Breast epithelium (tissue), 3 donors: ENCODE results near the gene HLA-F.

Experiments
- POLR2A ChIP-seq: fragments of 450-650 bp; IDR thresholded peaks from one replicate; pipeline ENCODE4 v1.6.1; 2016; ENCODE audit warnings: antibody characterized with exemption, mild to moderate bottlenecking, moderate library complexity
- POLR2AphosphoS5 ChIP-seq, 3 donors: sonication (generic); formaldehyde crosslinking; IDR thresholded peaks; one replicate each; pipeline ENCODE4 v1.6.1; 2017; ENCODE audit warnings: antibody characterized with exemption in 3 of 3
- TF ChIP-seq, protein P1 (sequence below), 3 donors: fragments of 450-650 bp; IDR thresholded peaks; one replicate each; pipeline ENCODE4 v1.5.1; 2016 to 2017; ENCODE audit warnings: antibody characterized with exemption in 3 of 3, mild to moderate bottlenecking in 3 of 3, moderate library complexity in 3 of 3

DNA sequence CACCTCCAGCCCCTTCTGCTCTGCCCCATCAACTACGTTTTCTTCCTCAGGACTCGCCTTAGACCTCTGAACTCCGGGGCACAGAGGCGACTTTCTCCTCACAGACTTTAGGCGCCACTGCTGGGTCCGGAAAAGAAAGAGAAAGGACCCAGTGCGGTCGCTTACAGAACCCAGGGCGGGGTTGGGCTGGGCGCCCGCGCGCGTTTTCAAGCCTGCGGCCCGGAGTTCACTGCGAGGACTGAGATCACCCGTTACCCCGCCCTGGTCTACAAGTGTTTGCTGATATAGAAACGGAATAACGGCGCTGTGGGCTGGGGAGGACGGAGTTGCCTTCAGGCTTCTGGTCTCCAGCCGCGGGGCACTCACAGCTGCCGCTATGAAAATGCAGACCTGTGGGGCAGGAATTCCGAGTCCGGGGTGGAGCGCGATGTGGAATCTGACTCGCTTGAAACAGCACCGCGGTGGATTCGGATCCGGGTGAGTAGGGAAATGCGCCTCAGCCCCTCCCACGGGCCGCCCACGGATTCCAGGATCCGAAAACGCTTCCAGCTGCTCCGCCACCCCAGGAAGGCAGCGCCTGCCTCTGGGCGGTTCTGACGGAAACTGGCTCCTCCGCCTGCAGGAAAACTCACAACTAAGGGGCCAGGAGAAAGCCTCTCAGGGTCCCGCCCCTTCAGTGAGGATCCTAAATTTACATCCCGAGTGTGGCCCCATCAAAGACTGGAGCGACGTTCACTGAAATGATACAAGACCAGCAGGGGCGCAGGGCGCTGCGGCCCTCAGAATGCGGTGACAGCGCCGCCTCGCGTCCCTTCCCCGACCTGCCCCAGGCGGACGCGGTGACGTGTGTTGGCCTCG, 29.4 kb downstream of the HLA-F start:
- peak; percentile 39 to 75 (median 69) for TF ChIP-seq POLR2AphosphoS5 (IDR thresholded peaks at IDR 0.05)
- TF ChIP-seq, protein P1, sequence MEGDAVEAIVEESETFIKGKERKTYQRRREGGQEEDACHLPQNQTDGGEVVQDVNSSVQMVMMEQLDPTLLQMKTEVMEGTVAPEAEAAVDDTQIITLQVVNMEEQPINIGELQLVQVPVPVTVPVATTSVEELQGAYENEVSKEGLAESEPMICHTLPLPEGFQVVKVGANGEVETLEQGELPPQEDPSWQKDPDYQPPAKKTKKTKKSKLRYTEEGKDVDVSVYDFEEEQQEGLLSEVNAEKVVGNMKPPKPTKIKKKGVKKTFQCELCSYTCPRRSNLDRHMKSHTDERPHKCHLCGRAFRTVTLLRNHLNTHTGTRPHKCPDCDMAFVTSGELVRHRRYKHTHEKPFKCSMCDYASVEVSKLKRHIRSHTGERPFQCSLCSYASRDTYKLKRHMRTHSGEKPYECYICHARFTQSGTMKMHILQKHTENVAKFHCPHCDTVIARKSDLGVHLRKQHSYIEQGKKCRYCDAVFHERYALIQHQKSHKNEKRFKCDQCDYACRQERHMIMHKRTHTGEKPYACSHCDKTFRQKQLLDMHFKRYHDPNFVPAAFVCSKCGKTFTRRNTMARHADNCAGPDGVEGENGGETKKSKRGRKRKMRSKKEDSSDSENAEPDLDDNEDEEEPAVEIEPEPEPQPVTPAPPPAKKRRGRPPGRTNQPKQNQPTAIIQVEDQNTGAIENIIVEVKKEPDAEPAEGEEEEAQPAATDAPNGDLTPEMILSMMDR (IDR thresholded peaks at IDR 0.05) = peak; percentile 68 to 94 (median 94)
- TF ChIP-seq POLR2A = no peak
